ENCODE measurements around the gene CCER1. TPM values are rescaled to one million over a fixed set of nuclear protein-coding genes. Genes with fewer than 3 reads are reported as not detected.

Gene CCER1
- total RNA-seq, 1 donor from 2014 or later: not detected

DNA sequence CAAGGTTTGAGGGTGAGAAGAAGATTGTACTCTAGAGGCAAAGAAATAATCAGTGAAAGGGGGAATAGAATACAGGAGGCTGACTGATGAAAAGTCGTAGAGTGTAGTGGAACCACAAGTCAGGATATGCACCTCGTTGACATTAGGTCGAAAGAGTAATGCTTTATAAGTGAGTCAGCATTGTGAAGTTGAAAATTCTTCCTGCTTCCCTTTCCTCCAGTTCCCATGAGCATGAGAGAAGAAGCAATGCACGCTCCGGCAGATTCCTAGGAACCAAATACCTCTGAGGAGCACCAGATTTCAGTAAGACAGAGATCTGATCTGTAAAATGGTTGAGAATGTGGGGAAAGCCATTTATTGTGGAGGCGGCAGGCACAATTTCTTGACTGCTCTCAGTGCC lies 16.5 kb downstream of the CCER1 start:
- Histone ChIP-seq H4K20me1 (ENCODE audit: low read depth) (no peaks in the 10 kb centered on the region), H3K27ac (no peak overlapping the region), H3K9me3 (ENCODE audit: low read depth) (no peaks in the 10 kb centered on the region), H3K36me3 (no peaks in the 10 kb centered on the region), H3F3A (ENCODE audit: low read depth) (no peaks in the 10 kb centered on the region), H3K9ac (no peak overlapping the region), H3K4me3 (no peak overlapping the region), H3K4me2 (no peak overlapping the region), H3K79me2 (ENCODE audit: low read depth) (no peaks in the 10 kb centered on the region), H3K27me3 (no peaks in the 10 kb centered on the region), H2AFZ (replicated peaks) (no peak overlapping the region), H3K4me1 (no peaks in the 10 kb centered on the region)
- Mint-ChIP-seq H3K27me3 (ENCODE audit: insufficient read depth, low read depth) (peaks cover 2% of the 10 kb centered on the region), H3K27ac (no peak overlapping the region), H3K4me1 (no peaks in the 10 kb centered on the region), H3K36me3 (no peaks in the 10 kb centered on the region), H3K9me3 (no peaks in the 10 kb centered on the region), H3K4me3 (no peak overlapping the region)
- TF ChIP-seq, protein P1, sequence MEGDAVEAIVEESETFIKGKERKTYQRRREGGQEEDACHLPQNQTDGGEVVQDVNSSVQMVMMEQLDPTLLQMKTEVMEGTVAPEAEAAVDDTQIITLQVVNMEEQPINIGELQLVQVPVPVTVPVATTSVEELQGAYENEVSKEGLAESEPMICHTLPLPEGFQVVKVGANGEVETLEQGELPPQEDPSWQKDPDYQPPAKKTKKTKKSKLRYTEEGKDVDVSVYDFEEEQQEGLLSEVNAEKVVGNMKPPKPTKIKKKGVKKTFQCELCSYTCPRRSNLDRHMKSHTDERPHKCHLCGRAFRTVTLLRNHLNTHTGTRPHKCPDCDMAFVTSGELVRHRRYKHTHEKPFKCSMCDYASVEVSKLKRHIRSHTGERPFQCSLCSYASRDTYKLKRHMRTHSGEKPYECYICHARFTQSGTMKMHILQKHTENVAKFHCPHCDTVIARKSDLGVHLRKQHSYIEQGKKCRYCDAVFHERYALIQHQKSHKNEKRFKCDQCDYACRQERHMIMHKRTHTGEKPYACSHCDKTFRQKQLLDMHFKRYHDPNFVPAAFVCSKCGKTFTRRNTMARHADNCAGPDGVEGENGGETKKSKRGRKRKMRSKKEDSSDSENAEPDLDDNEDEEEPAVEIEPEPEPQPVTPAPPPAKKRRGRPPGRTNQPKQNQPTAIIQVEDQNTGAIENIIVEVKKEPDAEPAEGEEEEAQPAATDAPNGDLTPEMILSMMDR (IDR thresholded peaks at IDR 0.05): no peak
- TF ChIP-seq EZH2phosphoT487 (IDR thresholded peaks at IDR 0.05): no peak
- TF ChIP-seq EZH2 (IDR thresholded peaks at IDR 0.05): no peak
- no peak for DNase-seq (ENCODE audit: low spot score)

DNA sequence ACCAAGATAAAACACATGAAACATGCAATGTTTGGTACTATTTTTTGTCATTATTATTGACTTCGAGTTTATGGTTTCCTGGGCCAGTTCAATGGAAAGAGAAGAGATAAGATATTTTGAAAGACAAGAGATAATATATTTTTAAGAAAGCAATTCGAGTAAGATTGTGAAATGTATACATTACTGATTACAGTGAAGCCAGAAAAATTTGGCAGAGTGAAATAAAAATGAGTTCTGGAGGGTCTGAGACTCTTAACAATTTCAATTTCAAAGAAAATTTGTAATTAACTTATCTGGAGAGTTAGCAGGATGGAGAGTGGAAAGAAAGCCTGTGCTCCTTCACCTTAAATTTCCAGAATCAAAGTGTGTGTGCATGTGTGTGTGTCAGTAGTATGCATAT lies 17.3 kb downstream of the CCER1 start:
- DNase-seq (ENCODE audit: low spot score): no peak
- Histone ChIP-seq H3K4me3 (no peak overlapping the region), H3K27ac (no peak overlapping the region), H3K79me2 (ENCODE audit: low read depth) (no peaks in the 10 kb centered on the region), H3F3A (ENCODE audit: low read depth) (no peaks in the 10 kb centered on the region), H2AFZ (replicated peaks) (no peak overlapping the region), H3K9me3 (ENCODE audit: low read depth) (no peaks in the 10 kb centered on the region), H3K36me3 (no peaks in the 10 kb centered on the region), H3K4me1 (no peaks in the 10 kb centered on the region), H4K20me1 (ENCODE audit: low read depth) (no peaks in the 10 kb centered on the region), H3K4me2 (no peak overlapping the region), H3K9ac (no peak overlapping the region), H3K27me3 (no peaks in the 10 kb centered on the region)
- H3K36me3 Mint-ChIP-seq: no peaks in the 10 kb centered on the region
- H3K27me3 Mint-ChIP-seq (ENCODE audit: insufficient read depth, low read depth): peaks cover 2% of the 10 kb centered on the region
- H3K27ac Mint-ChIP-seq: no peak overlapping the region
- TF ChIP-seq EZH2 (IDR thresholded peaks at IDR 0.05) (no peak), EZH2phosphoT487 (IDR thresholded peaks at IDR 0.05) (no peak)
- no peak overlapping the region for H3K4me3 Mint-ChIP-seq
- H3K4me1 Mint-ChIP-seq: no peaks in the 10 kb centered on the region
- H3K9me3 Mint-ChIP-seq: no peaks in the 10 kb centered on the region

DNA sequence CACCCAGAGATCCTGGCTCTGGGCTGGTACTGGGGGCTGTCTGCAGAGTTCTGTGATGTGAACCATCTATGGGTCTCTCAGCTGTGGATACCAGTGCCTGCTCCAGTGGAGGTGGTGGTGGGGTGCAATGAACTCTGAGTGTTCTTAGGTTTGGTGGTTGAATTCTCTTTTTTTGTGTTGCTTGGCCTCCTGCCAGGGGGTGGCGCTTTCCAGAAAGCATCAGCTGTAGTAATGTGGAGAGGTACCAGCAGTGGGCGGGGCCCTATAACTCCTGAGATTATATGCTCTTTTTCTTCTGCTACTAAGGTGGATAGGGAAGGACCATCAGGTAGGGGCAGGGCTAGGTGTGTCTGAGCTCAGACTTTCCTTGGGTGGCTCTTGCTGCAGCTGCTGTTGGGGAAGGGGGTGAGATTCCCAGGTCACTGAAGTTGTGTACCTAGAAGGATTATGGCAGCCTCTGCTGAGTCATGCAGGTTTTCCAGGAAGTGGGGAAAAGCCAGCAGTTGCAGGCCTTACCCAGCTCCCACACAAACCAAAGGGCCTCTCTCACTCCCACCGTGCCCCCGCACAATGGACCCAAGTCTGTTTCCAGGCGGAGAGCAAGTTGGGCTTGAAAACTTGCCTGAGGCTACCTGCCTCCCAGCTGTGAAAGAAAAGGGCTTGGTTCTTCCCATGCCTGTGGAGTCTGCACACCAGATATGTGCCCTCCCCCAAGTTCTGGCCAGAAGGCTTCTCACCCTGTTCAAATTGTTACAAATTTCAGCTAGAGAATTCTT lies 18.6 kb downstream of the CCER1 start:
- Mint-ChIP-seq H3K9me3 (peaks cover 2% of the 10 kb centered on the region), H3K27ac (no peak overlapping the region), H3K4me3 (no peak overlapping the region), H3K27me3 (ENCODE audit: insufficient read depth, low read depth) (peaks cover 2% of the 10 kb centered on the region), H3K4me1 (no peaks in the 10 kb centered on the region), H3K36me3 (no peaks in the 10 kb centered on the region)
- H3K79me2 ChIP-seq (ENCODE audit: low read depth): no peaks in the 10 kb centered on the region
- no peaks in the 10 kb centered on the region for H3K36me3 ChIP-seq
- no peak overlapping the region for H3K9ac ChIP-seq
- H3K4me3 ChIP-seq: no peak overlapping the region
- no peak for TF ChIP-seq EZH2 (IDR thresholded peaks at IDR 0.05)
- no peaks in the 10 kb centered on the region for H4K20me1 ChIP-seq (ENCODE audit: low read depth)
- H3K9me3 ChIP-seq (ENCODE audit: low read depth): no peaks in the 10 kb centered on the region
- no peak overlapping the region for H3K27ac ChIP-seq
- no peaks in the 10 kb centered on the region for H3K27me3 ChIP-seq
- DNase-seq (ENCODE audit: low spot score): no peak
- H2AFZ ChIP-seq (replicated peaks): no peak overlapping the region
- no peaks in the 10 kb centered on the region for H3F3A ChIP-seq (ENCODE audit: low read depth)
- H3K4me1 ChIP-seq: no peaks in the 10 kb centered on the region
- no peak overlapping the region for H3K4me2 ChIP-seq

DNA sequence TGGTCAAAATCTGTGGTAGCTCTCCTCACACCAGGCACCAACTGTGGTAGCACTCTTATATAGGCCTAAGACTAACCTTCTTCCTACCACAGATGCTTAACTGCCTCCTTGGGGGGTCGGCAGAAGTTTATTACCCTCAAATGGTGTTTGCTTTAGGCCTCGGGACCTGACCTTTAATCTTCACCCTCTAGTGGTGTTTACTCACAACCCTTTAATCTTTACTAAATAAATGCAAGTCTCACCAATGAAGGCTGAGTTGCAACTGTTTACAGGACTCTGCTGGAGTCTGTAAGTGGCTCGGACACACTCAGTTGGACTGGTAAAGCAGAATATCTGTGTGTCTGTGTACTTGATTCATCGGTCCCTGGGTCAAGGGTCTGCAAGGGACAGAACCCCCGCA lies 29.4 kb downstream of the CCER1 start:
- Histone ChIP-seq H3K9ac (no peak overlapping the region), H3K27me3 (no peaks in the 10 kb centered on the region), H3K27ac (no peak overlapping the region), H3K4me3 (no peak overlapping the region), H3K36me3 (no peaks in the 10 kb centered on the region), H2AFZ (replicated peaks) (no peak overlapping the region), H3K9me3 (ENCODE audit: low read depth) (no peaks in the 10 kb centered on the region), H3K4me1 (no peaks in the 10 kb centered on the region), H3F3A (ENCODE audit: low read depth) (no peaks in the 10 kb centered on the region), H3K79me2 (ENCODE audit: low read depth) (no peaks in the 10 kb centered on the region), H4K20me1 (ENCODE audit: low read depth) (no peaks in the 10 kb centered on the region), H3K4me2 (no peak overlapping the region)
- Mint-ChIP-seq H3K36me3 (peaks cover 3% of the 10 kb centered on the region), H3K9me3 (peaks cover 10% of the 10 kb centered on the region), H3K4me1 (no peaks in the 10 kb centered on the region), H3K4me3 (no peak overlapping the region), H3K27me3 (ENCODE audit: insufficient read depth, low read depth) (no peaks in the 10 kb centered on the region), H3K27ac (no peak overlapping the region)
- TF ChIP-seq EZH2phosphoT487 (IDR thresholded peaks at IDR 0.05): no peak
- no peak for TF ChIP-seq EZH2 (IDR thresholded peaks at IDR 0.05)
- TF ChIP-seq, protein P1 (IDR thresholded peaks at IDR 0.05): no peak
- DNase-seq (ENCODE audit: low spot score): no peak
